Ascending aorta (tissue), 2 donors: ENCODE data around the gene SNAP29. TPM values are rescaled to one million over a fixed set of nuclear protein-coding genes. Genes with fewer than 3 reads are reported as not detected.

Experiments
- DNase-seq, 2 donors: peaks; one replicate each; pipeline ENCODE4 v3.0.0-alpha.2; 2019; ENCODE audit warnings: low spot score in 2 of 2
- H3K27ac ChIP-seq, 2 donors: fragments of 200-600 bp; sonication (generic); one replicate each; pipeline ENCODE4 v1.5.1; 2016 to 2017; ENCODE audit warnings: mild to moderate bottlenecking in 1 of 2
- H3K27me3 ChIP-seq: fragments of 200-600 bp; sonication (generic); one replicate; pipeline ENCODE4 v1.5.1; 2017
- H3K36me3 ChIP-seq, 2 donors: fragments of 200-600 bp; sonication (generic); one replicate each; pipeline ENCODE4 v1.5.1; 2016
- H3K4me1 ChIP-seq, 2 donors: fragments of 200-600 bp; sonication (generic); one replicate each; pipeline ENCODE4 v1.5.1; 2016 to 2017; ENCODE audit warnings: mild to moderate bottlenecking in 1 of 2
- H3K4me3 ChIP-seq, 2 donors: fragments of 200-600 bp; sonication (generic); one replicate each; pipeline ENCODE4 v1.5.1; 2016 to 2017; ENCODE audit warnings: mild to moderate bottlenecking in 1 of 2
- H3K9me3 ChIP-seq, 2 donors: fragments of 200-600 bp; sonication (generic); one replicate each; pipeline ENCODE4 v1.5.1; 2016
- CTCF ChIP-seq, 3 experiments: fragments of 200-600 bp in 2 of 3; fragments of 450-650 bp in 1 of 3; sonication (generic) in 2 of 3; IDR thresholded peaks; one replicate each; pipeline ENCODE4 v1.5.1; 2016 to 2019; ENCODE audit warnings: antibody characterized with exemption in 3 of 3, mild to moderate bottlenecking in 1 of 3, moderate library complexity in 1 of 3
- intact Hi-C: fragments of 100-400 bp; cut with DNase I; formaldehyde crosslinking; loops from one replicate; pipeline ENCODE4 v1.15.1; 2023
- total RNA-seq: library from RNA; depleted of rRNA; stranded (reverse); fragments of >200 nt; gene quantifications from one replicate; pipeline ENCODE4 v1.1.0, GENCODE V29; 2016

SNAP29 gene
- total RNA-seq, 1 donor from 2014 or later = 24.6 TPM

- H3K4me1 ChIP-seq = no peaks in the 10 kb centered on the region
- H3K36me3 ChIP-seq = peaks cover 32 to 44% of the 10 kb centered on the region in 2 donors
- no peak overlapping the region for H3K27ac ChIP-seq
- no peaks in the 10 kb centered on the region for H3K27me3 ChIP-seq
- no peak for TF ChIP-seq CTCF (IDR thresholded peaks at IDR 0.05)
- H3K9me3 ChIP-seq = no peaks in the 10 kb centered on the region
- no peak for DNase-seq
- no peak overlapping the region for H3K4me3 ChIP-seq
- intact Hi-C loops = no loop called here
Measured at GRCh38 chr22:20873214-20873613, 14.4 kb downstream of the SNAP29 start.

GRCh38 chr22:20875296-20875695, 16.5 kb downstream of the SNAP29 start:
- no peak for TF ChIP-seq CTCF (IDR thresholded peaks at IDR 0.05)

GRCh38 chr22:20877715-20878114, 18.9 kb downstream of the SNAP29 start:
- Histone ChIP-seq H3K36me3 (peaks cover 36 to 38% of the 10 kb centered on the region in 2 donors), H3K27ac (no peak overlapping the region), H3K9me3 (no peaks in the 10 kb centered on the region), H3K27me3 (no peaks in the 10 kb centered on the region), H3K4me3 (no peak overlapping the region), H3K4me1 (no peaks in the 10 kb centered on the region)
- TF ChIP-seq CTCF (IDR thresholded peaks at IDR 0.05) = no peak
- intact Hi-C loops = no loop called here
- DNase-seq = no peak

More at GRCh38 chr22:20875296-20875695, 16.5 kb downstream of the SNAP29 start:
- H3K36me3 ChIP-seq = peaks cover 26 to 41% of the 10 kb centered on the region in 2 donors
- intact Hi-C loops = no loop called here
- no peak overlapping the region for H3K4me3 ChIP-seq
- DNase-seq = no peak
- no peaks in the 10 kb centered on the region for H3K27me3 ChIP-seq
- no peak overlapping the region for H3K27ac ChIP-seq
- no peaks in the 10 kb centered on the region for H3K9me3 ChIP-seq
- no peaks in the 10 kb centered on the region for H3K4me1 ChIP-seq

- H3K36me3 ChIP-seq = peaks cover 32 to 45% of the 10 kb centered on the region in 2 donors
- TF ChIP-seq CTCF (IDR thresholded peaks at IDR 0.05) = no peak
- intact Hi-C loops = no loop called here
Measured at GRCh38 chr22:20881231-20881630, 22.4 kb downstream of the SNAP29 start.

GRCh38 chr22:20881869-20882815, 23.3 kb downstream of the SNAP29 start:
- intact Hi-C loops = no loop called here
- no peak overlapping the region for H3K4me3 ChIP-seq
- H3K27ac ChIP-seq = no peak overlapping the region
- no peaks in the 10 kb centered on the region for H3K4me1 ChIP-seq
- peaks cover 32 to 41% of the 10 kb centered on the region in 2 donors for H3K36me3 ChIP-seq
- no peak for TF ChIP-seq CTCF (IDR thresholded peaks at IDR 0.05)
- no peak for DNase-seq
- no peaks in the 10 kb centered on the region for H3K9me3 ChIP-seq
- no peaks in the 10 kb centered on the region for H3K27me3 ChIP-seq

More at GRCh38 chr22:20881231-20881630, 22.4 kb downstream of the SNAP29 start:
- H3K27me3 ChIP-seq = no peaks in the 10 kb centered on the region
- DNase-seq = no peak
- H3K9me3 ChIP-seq = no peaks in the 10 kb centered on the region
- no peaks in the 10 kb centered on the region for H3K4me1 ChIP-seq
- H3K27ac ChIP-seq = no peak overlapping the region
- H3K4me3 ChIP-seq = no peak overlapping the region
